Tibial nerve (tissue), 4 donors: ENCODE results near the gene ERBB3.

ENCODE experiments used
- EP300 ChIP-seq, 2 donors: sonication (generic); formaldehyde crosslinking; IDR thresholded peaks; one replicate each; pipeline ENCODE4 v1.6.1; 2017; ENCODE audit warnings: antibody characterized with exemption in 2 of 2, mild to moderate bottlenecking in 1 of 2
- POLR2A ChIP-seq, 2 donors: fragments of 450-650 bp; IDR thresholded peaks; one replicate each; pipeline ENCODE4 v1.6.1; 2017; ENCODE audit warnings: antibody characterized with exemption in 2 of 2, mild to moderate bottlenecking in 2 of 2, moderate library complexity in 2 of 2
- TF ChIP-seq, protein P1 (sequence below), 5 experiments: fragments of 200-600 bp in 3 of 5; fragments of 450-650 bp in 2 of 5; sonication (generic) in 3 of 5; IDR thresholded peaks; one replicate each; pipeline ENCODE4 v1.5.1; 2016 to 2019; ENCODE audit warnings: antibody characterized with exemption in 5 of 5, mild to moderate bottlenecking in 3 of 5, moderate library complexity in 2 of 5

DNA sequence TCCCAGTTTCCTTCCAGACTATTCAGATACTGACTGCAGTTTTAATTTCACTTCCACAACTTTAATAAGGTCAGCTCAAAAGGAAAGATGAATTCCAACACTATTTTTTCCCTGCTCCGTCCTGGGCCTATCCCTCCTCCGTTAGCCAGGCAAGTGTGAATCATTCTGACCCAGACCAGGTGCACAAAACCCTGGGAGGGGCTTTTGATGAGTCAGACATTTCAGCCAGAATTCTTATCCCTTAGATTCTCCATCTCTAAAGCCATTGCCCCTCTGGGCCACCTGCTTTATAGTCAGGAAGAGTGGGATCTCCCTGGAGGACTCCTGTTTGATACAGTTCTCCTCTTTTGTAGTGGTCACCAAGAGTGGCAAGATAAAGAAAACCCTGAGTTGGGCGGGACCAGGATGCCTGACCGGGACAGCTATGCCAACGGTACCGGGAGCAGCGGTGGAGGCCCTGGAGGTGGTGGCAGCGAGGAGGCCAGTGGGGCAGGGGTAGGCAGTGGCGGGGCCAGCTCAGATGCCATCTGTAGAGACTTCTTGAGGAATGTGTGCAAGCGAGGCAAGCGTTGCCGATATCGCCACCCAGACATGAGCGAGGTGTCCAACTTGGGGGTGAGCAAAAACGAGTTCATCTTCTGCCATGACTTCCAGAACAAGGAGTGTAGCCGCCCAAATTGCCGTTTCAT lies 40.3 kb downstream of the ERBB3 start:
- TF ChIP-seq POLR2A (IDR thresholded peaks at IDR 0.05) (no peak), EP300 (IDR thresholded peaks at IDR 0.05) (no peak)
- TF ChIP-seq, protein P1, sequence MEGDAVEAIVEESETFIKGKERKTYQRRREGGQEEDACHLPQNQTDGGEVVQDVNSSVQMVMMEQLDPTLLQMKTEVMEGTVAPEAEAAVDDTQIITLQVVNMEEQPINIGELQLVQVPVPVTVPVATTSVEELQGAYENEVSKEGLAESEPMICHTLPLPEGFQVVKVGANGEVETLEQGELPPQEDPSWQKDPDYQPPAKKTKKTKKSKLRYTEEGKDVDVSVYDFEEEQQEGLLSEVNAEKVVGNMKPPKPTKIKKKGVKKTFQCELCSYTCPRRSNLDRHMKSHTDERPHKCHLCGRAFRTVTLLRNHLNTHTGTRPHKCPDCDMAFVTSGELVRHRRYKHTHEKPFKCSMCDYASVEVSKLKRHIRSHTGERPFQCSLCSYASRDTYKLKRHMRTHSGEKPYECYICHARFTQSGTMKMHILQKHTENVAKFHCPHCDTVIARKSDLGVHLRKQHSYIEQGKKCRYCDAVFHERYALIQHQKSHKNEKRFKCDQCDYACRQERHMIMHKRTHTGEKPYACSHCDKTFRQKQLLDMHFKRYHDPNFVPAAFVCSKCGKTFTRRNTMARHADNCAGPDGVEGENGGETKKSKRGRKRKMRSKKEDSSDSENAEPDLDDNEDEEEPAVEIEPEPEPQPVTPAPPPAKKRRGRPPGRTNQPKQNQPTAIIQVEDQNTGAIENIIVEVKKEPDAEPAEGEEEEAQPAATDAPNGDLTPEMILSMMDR (IDR thresholded peaks at IDR 0.05) = no peak
